K562 (cell line): ENCODE data around the gene ITPR1. TPM values are rescaled to one million over a fixed set of nuclear protein-coding genes. Genes with fewer than 3 reads are reported as not detected.

ENCODE experiments used
- ARID3A ChIP-seq: IDR thresholded peaks from 2 replicates; pipeline ENCODE4 v1.6.1; 2012; ENCODE audit warnings: low read depth, low read length, improper control_type of control experiment, borderline replicate concordance
- CHD7 ChIP-seq: fragments of 200-600 bp; sonication (generic); IDR thresholded peaks from one replicate; pipeline ENCODE4 v1.6.1; 2012; ENCODE audit warnings: mild to moderate bottlenecking, low read depth, low read length, inconsistent platforms
- MIER1 ChIP-seq: fragments of 450-650 bp; IDR thresholded peaks from 2 replicates; pipeline ENCODE4 v1.6.1; 2016; ENCODE audit warnings: antibody characterized with exemption, mild to moderate bottlenecking, low read depth
- RNF2 ChIP-seq: sonication (generic); IDR thresholded peaks from 2 replicates; pipeline ENCODE4 v1.6.1; 2016
- SMAD4 ChIP-seq: fragments of 250-450 bp; sonication (Bioruptor Pico); conservative IDR thresholded peaks from 2 replicates; pipeline ENCODE4 v1.8.0; 2021; ENCODE audit warnings: inconsistent platforms, mild to moderate bottlenecking, moderate library complexity
- TFAM ChIP-seq: fragments of 250-450 bp; sonication (Bioruptor Pico); conservative IDR thresholded peaks from 2 replicates; pipeline ENCODE4 v1.5.0; 2021; ENCODE audit warnings: mild to moderate bottlenecking, moderate library complexity
- polyA plus RNA-seq, 8 experiments: library from polyadenylated mRNA; depleted of rRNA in 4 of 8; stranded (reverse) in 5 of 8; unstranded in 3 of 8; fragments of >200 nt; fragmentation: Nextera tagmentation in 2 of 8; fragmentation: Illumina TruSeq in 1 of 8; extraction: Ambion mirVana in 2 of 8; extraction: Trizol in 1 of 8; gene quantifications; 2 replicates each; pipeline versions ENCODE4 v1.2.1 to v1.2.3, GENCODE V29; 2011 to 2014; ENCODE audit warnings: inconsistent platforms in 1 of 8, missing spikeins in 1 of 8
- total RNA-seq, 7 experiments: library from RNA; depleted of rRNA in 6 of 7; stranded (reverse); fragments of >200 nt in 6 of 7; fragmentation: Illumina TruSeq in 2 of 7; extraction: Trizol in 2 of 7; gene quantifications; 2 replicates each; pipeline versions ENCODE4 v1.2.1 to v1.2.3, GENCODE V29; 2011 to 2021; ENCODE audit warnings: low replicate concordance in 1 of 7

ITPR1 gene
- total and polyA plus RNA-seq, 9 of the 15 experiments (the other 6 are each of a cell fraction or from before 2014, with no cell fraction given): 22.4 to 40.0 (median 27.4) TPM

DNA sequence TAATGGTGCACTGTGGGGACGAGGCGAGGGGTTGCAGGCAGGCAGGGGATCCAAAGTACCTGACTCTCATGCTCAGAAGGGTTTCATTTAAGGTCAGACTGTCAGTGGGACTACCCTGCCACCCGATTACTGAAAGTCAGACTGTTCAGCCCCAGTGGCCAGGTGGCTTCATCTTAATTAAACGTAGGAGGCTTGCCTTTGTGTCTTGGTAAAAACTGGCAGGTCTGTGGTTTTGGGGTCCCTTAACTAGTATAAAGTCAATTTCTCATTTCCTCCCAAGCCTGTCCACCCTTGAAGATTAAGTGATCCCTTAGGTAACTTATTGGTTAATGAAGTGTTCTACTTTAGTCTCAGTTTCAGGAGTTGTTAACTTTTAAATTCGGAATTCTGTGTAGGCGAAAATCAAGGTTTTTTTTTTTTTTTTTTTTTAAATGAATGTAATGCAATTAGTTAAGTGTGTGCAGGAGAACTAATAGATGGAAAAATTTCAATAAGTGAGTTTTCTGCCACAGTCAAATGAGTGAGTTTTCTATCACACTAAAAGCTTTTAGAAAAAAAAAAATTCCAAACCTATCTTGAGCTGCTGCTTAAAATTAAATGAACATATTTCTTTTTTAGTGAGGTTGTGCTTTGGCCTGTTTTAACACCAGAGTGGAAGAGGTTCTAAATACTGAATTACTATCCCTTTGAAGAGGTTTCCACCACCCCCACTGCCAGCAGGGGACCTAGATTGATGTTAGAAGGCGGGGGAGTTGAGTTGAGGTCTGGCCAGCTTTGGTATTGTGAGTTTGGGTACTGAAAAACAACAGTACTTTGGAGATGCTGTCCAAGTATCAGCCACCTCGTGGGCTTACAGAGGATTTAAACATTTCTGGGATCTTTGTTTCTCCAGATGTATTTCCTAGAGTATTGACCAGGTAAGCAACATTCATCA lies 15.2 kb downstream of the ITPR1 start (continued):
- TF ChIP-seq SMAD4: peak; percentile 50; the same call in 1 of the 2 replicates
- no peak for TF ChIP-seq MIER1
- no peak for TF ChIP-seq TFAM (CRISPR knock-in tag)
- peak; percentile 29; the same call in 1 of the 2 replicates for TF ChIP-seq ARID3A
- TF ChIP-seq CHD7: no peak
- peak; percentile 27; the same call in 1 of the 2 replicates for TF ChIP-seq RNF2
- TF ChIP-seq, all 486 proteins: peak for 18
